H1 (cell line): ENCODE results near the gene RTTN. TPM values are rescaled to one million over a fixed set of nuclear protein-coding genes. Genes with fewer than 3 reads are reported as not detected.

ENCODE experiments used
- CTCF ChIA-PET: fragments of 300-600 bp; sonication (Branson Sonifier 250); formaldehyde crosslinking; loops from one replicate; lab custom pipeline; 2021; ENCODE audit not compliant: partially characterized antibody; lab: Charles Lee
- POLR2A ChIA-PET: fragments of 300-600 bp; sonication (Branson Sonifier 250); formaldehyde crosslinking; loops from one replicate; lab custom pipeline; 2021; ENCODE audit warnings: inconsistent platforms; ENCODE audit not compliant: partially characterized antibody; lab: Charles Lee
- DNase-seq, 2 experiments: peaks; one replicate each; pipeline versions ENCODE4 v3.0.0 to v3.0.0-alpha.2; 2010 to 2022; ENCODE audit warnings: low spot score in 2 of 2, low read depth in 1 of 2, mixed read lengths in 1 of 2
- FAIRE-seq: peaks from 2 replicates; lab custom pipeline; 2011; peaks lifted over from hg19 to GRCh38; lab: Jason Lieb, UNC
- H2AFZ ChIP-seq: 2 replicates; pipeline ENCODE4 v1.8.1; 2012; ENCODE audit warnings: low read length, inconsistent platforms
- H2AK5ac ChIP-seq: 2 replicates; pipeline ENCODE4 v1.6.1; 2013; ENCODE audit warnings: low read depth, low read length
- H2BK120ac ChIP-seq: replicated peaks from 2 replicates; pipeline ENCODE3; 2013; ENCODE audit warnings: low read depth, low read length, inconsistent platforms
- H2BK12ac ChIP-seq: 2 replicates; pipeline ENCODE4 v1.6.1; 2013; ENCODE audit warnings: low read depth, low read length
- H2BK15ac ChIP-seq: 2 replicates; pipeline ENCODE4 v1.6.1; 2013; ENCODE audit warnings: low read length
- H2BK20ac ChIP-seq: 2 replicates; pipeline ENCODE4 v1.6.1; 2013; ENCODE audit warnings: low read length
- H2BK5ac ChIP-seq: 2 replicates; pipeline ENCODE4 v1.6.1; 2013; ENCODE audit warnings: low read depth, low read length
- H3K14ac ChIP-seq: 2 replicates; pipeline ENCODE4 v1.6.1; 2013; ENCODE audit warnings: inconsistent platforms; ENCODE audit not compliant: insufficient read length
- H3K18ac ChIP-seq: 2 replicates; pipeline ENCODE4 v1.6.1; 2013; ENCODE audit warnings: low read length; ENCODE audit errors: extremely low read depth
- H3K23ac ChIP-seq: 2 replicates; pipeline ENCODE4 v1.6.1; 2013; ENCODE audit warnings: inconsistent platforms; ENCODE audit not compliant: insufficient read length
- H3K23me2 ChIP-seq: 2 replicates; pipeline ENCODE4 v1.6.1; 2013; ENCODE audit warnings: low read depth, low read length
- H3K27ac ChIP-seq: 2 replicates; pipeline ENCODE4 v1.6.1; 2011; ENCODE audit warnings: low read depth, low read length, inconsistent platforms
- H3K27me3 ChIP-seq, 4 experiments: replicated peaks in 1 of 4; 1 replicate in 1 of 4; 2 replicates in 3 of 4; pipeline versions ENCODE4 v1.6.1 to v1.8.1; 2011 to 2013; ENCODE audit warnings: low read length in 3 of 4, mild to moderate bottlenecking in 3 of 4, inconsistent platforms in 2 of 4, mixed read lengths in 2 of 4, moderate library complexity in 1 of 4; ENCODE audit not compliant: control insufficient read depth in 3 of 4, insufficient read depth in 3 of 4; ENCODE audit errors: extremely low read depth in 1 of 4
- H3K36me3 ChIP-seq, 4 experiments: 2 replicates each; pipeline versions ENCODE4 v1.6.1 to v1.8.1; 2011 to 2013; ENCODE audit warnings: mild to moderate bottlenecking in 4 of 4, low read length in 3 of 4, moderate library complexity in 2 of 4, control low read depth in 1 of 4, inconsistent platforms in 1 of 4; ENCODE audit not compliant: insufficient read depth in 4 of 4, control insufficient read depth in 2 of 4
- H3K4ac ChIP-seq: replicated peaks from 2 replicates; pipeline ENCODE3; 2013; ENCODE audit warnings: low read length, low read depth, mixed read lengths, inconsistent platforms; ENCODE audit not compliant: insufficient read length
- H3K4me1 ChIP-seq, 4 experiments: replicated peaks in 1 of 4; 1 replicate in 1 of 4; 2 replicates in 3 of 4; pipeline versions ENCODE4 v1.6.1 to v1.8.1; 2011 to 2013; ENCODE audit warnings: low read length in 3 of 4, inconsistent platforms in 2 of 4, mixed read lengths in 1 of 4; ENCODE audit not compliant: insufficient read depth in 4 of 4, control insufficient read depth in 3 of 4
- H3K4me2 ChIP-seq, 2 experiments: 2 replicates each; pipeline versions ENCODE4 v1.6.1 to v1.8.1; 2011 to 2013; ENCODE audit warnings: low read depth in 2 of 2, low read length in 2 of 2, control low read depth in 1 of 2, inconsistent platforms in 1 of 2, mild to moderate bottlenecking in 1 of 2; ENCODE audit not compliant: insufficient read depth in 1 of 2
- H3K4me3 ChIP-seq, 4 experiments: fragments of 200-600, 300-600 bp in 1 of 4; sonication (generic), shearing (Covaris generic), sonication (Bioruptor Twin) in 1 of 4; 2 replicates each; pipeline versions ENCODE4 v1.5.1 to v1.8.1; 2011 to 2016; ENCODE audit warnings: low read length in 4 of 4, low read depth in 3 of 4, control low read depth in 2 of 4, inconsistent platforms in 2 of 4, mild to moderate bottlenecking in 2 of 4, mixed read lengths in 1 of 4, moderate library complexity in 1 of 4; ENCODE audit not compliant: insufficient read depth in 2 of 4; ENCODE audit errors: extremely low read depth in 1 of 4
- H3K56ac ChIP-seq: replicated peaks from 2 replicates; pipeline ENCODE3; 2013; ENCODE audit warnings: low read depth, mild to moderate bottlenecking, mixed read lengths, low read length, inconsistent platforms; ENCODE audit not compliant: insufficient read length
- H3K79me1 ChIP-seq: 2 replicates; pipeline ENCODE4 v1.6.1; 2013; ENCODE audit warnings: low read depth, low read length, control low read depth
- H3K79me2 ChIP-seq, 2 experiments: 2 replicates each; pipeline versions ENCODE4 v1.6.1 to v1.8.1; 2012 to 2013; ENCODE audit warnings: low read length in 2 of 2, mild to moderate bottlenecking in 2 of 2, inconsistent platforms in 1 of 2; ENCODE audit not compliant: insufficient read depth in 2 of 2, control insufficient read depth in 1 of 2
- H3K9ac ChIP-seq, 4 experiments: replicated peaks in 1 of 4; 1 replicate in 1 of 4; 2 replicates in 3 of 4; pipeline versions ENCODE4 v1.6.1 to v1.8.1; 2011 to 2013; ENCODE audit warnings: low read depth in 3 of 4, low read length in 3 of 4, control low read depth in 2 of 4, mild to moderate bottlenecking in 2 of 4, moderate library complexity in 2 of 4, inconsistent platforms in 1 of 4; ENCODE audit errors: extremely low read depth in 1 of 4
- H3K9me3 ChIP-seq, 2 experiments: 2 replicates each; pipeline versions ENCODE4 v1.6.1 to v1.8.1; 2012 to 2013; ENCODE audit warnings: mild to moderate bottlenecking in 2 of 2, moderate library complexity in 2 of 2, control low read depth in 1 of 2, inconsistent platforms in 1 of 2, low read depth in 1 of 2, low read length in 1 of 2, mixed read lengths in 1 of 2; ENCODE audit not compliant: insufficient read depth in 2 of 2
- H4K20me1 ChIP-seq, 2 experiments: replicated peaks in 1 of 2; 2 replicates each; pipeline versions ENCODE3 to v1.8.1; 2011 to 2013; ENCODE audit warnings: inconsistent platforms in 2 of 2, low read length in 2 of 2, mild to moderate bottlenecking in 1 of 2; ENCODE audit not compliant: insufficient read depth in 2 of 2, control insufficient read depth in 1 of 2
- H4K5ac ChIP-seq: 2 replicates; pipeline ENCODE4 v1.6.1; 2013; ENCODE audit warnings: low read length, low read depth, mixed read lengths, inconsistent platforms; ENCODE audit not compliant: insufficient read length
- H4K8ac ChIP-seq: 2 replicates; pipeline ENCODE4 v1.8.0; 2013; ENCODE audit warnings: mild to moderate bottlenecking, moderate library complexity, low read length, inconsistent platforms; ENCODE audit not compliant: insufficient read depth; ENCODE audit errors: extremely low read depth
- H4K91ac ChIP-seq: replicated peaks from 2 replicates; pipeline ENCODE3; 2013; ENCODE audit warnings: low read length, mixed read lengths, inconsistent platforms; ENCODE audit not compliant: insufficient read length
- CBX5 ChIP-seq: fragments of 300-800, 300-1000 bp; sonication (generic); IDR thresholded peaks from 2 replicates; pipeline ENCODE4 v1.7.1; 2016; ENCODE audit warnings: antibody characterized with exemption, low read length, low read depth
- MAFK ChIP-seq: IDR thresholded peaks from 2 replicates; pipeline ENCODE4 v1.6.1; 2012; ENCODE audit warnings: low read depth, mild to moderate bottlenecking, improper control_type of control experiment, low read length
- WGBS, 2 experiments: shearing (Covaris generic) in 1 of 2; methylation state at CpG; one replicate each; pipeline versions ENCODE4 v1.1.6 to v1.1.7; 2013 to 2015; ENCODE audit warnings: low lambda C conversion rate in 2 of 2, mixed read lengths in 2 of 2, inconsistent platforms in 1 of 2, low coverage in 1 of 2, missing lambda C conversion rate in 1 of 2; ENCODE audit not compliant: insufficient replicate concordance in 2 of 2, insufficient coverage in 1 of 2, insufficient read length in 1 of 2; ENCODE audit errors: extremely low coverage in 1 of 2, missing lambda C conversion rate in 1 of 2; 5-methylcytosine and 5-hydroxymethylcytosine counted together
- polyA plus RNA-seq, 7 experiments: library from polyadenylated mRNA; depleted of rRNA in 3 of 7; stranded (reverse) in 5 of 7; unstranded in 2 of 7; fragments of >200 nt in 5 of 7; fragments of 200-250 nt in 2 of 7; gene quantifications; 1 replicate in 5 of 7; 2 replicates in 1 of 7; 4 replicates in 1 of 7; pipeline versions ENCODE4 v1.2.1 to v1.2.3, GENCODE V29; 2011 to 2013; ENCODE audit warnings: missing spikeins in 2 of 7, mixed read lengths in 2 of 7
- total RNA-seq: library from RNA; stranded (reverse); fragmentation: NEBNext Ultra II Directional; extraction: Animal tissue kit (Norgen Biotek cat#: 25700); gene quantifications from 2 replicates; pipeline ENCODE4 v1.2.1, GENCODE V29; 2021

The RTTN gene
- total and polyA plus RNA-seq, 2 of the 8 experiments (the other 6 are each of a cell fraction or from before 2014, with no cell fraction given) = 9.1 to 21.4 TPM

DNA sequence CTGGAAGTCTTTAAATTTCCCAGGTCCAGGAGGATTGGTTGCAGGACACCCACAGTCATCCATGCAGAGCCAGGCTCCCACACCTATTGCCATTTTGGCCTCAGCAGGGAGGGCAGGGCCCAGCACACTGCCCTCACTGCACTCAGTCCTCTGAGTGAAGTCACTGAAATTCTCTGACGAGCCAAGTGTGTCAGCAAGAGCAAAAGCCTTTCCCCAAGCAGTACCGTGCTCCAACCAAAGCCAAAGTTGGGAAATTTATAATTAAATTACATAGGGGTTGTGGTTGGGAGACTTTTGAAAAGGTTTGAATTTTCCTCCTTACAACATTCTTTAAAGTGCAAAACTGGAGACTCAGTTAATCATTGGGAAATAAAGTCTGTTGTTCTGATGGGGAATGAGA lies 159.3 kb downstream of the RTTN start:
- no peaks in the 10 kb centered on the region for H3K23me2 ChIP-seq
- FAIRE-seq (no peak), DNase-seq (no peak)
- no peak overlapping the region for H3K4me2 ChIP-seq
- no peaks in the 10 kb centered on the region for H3K79me1 ChIP-seq
- no peak overlapping the region for H3K4ac ChIP-seq
- H3K56ac ChIP-seq = no peak overlapping the region
- no peak overlapping the region for H4K91ac ChIP-seq
- H3K27me3 ChIP-seq = no peaks in the 10 kb centered on the region
- H3K4me3 ChIP-seq = no peak overlapping the region
- no peaks in the 10 kb centered on the region for H3K36me3 ChIP-seq
- H2BK12ac ChIP-seq = no peak overlapping the region
- POLR2A ChIA-PET = no interaction called here
- no peak overlapping the region for H3K14ac ChIP-seq
- no peak overlapping the region for H4K8ac ChIP-seq
- TF ChIP-seq MAFK (no peak), CBX5 (no peak)
- no peaks in the 10 kb centered on the region for H4K20me1 ChIP-seq
- H2BK5ac ChIP-seq = no peak overlapping the region
- no peak overlapping the region for H3K27ac ChIP-seq
- no peaks in the 10 kb centered on the region for H3K79me2 ChIP-seq
- no peak overlapping the region for H2BK15ac ChIP-seq
- H3K4me1 ChIP-seq = peaks cover 0 to 3% (median 0%) of the 10 kb centered on the region in 4 experiments; a peak in 1 of 7 replicates
- CTCF ChIA-PET = no interaction called here
- no peak overlapping the region for H2BK20ac ChIP-seq
- 89% methylated on average over 2 of the region's 2 CpGs; no CpG with 5 or more reads in 1 of the 2 experiments for WGBS, 2 experiments
- H2AFZ ChIP-seq = no peak overlapping the region
- no peak overlapping the region for H3K18ac ChIP-seq
- no peak overlapping the region for H3K9ac ChIP-seq
- no peaks in the 10 kb centered on the region for H3K9me3 ChIP-seq
- H4K5ac ChIP-seq = no peak overlapping the region
- no peak overlapping the region for H2AK5ac ChIP-seq
- H2BK120ac ChIP-seq = no peak overlapping the region
- no peak overlapping the region for H3K23ac ChIP-seq
